ENCODE measurements around the gene GNA12. TPM values are rescaled to one million over a fixed set of nuclear protein-coding genes. Genes with fewer than 3 reads are reported as not detected.
A peak's percentile ranks its signal among the peaks of the same experiment; 100 is the strongest.

The GNA12 gene
- polyA plus RNA-seq, 1 donor (not counting 4 experiments of a cell fraction or from before 2014, with no cell fraction given), result 35.5 TPM

- Histone ChIP-seq H4K20me1 (ENCODE audit: control insufficient read depth, extremely low read depth, insufficient read depth, low read length) (no peaks in the 10 kb centered on the region), H3K4me2 (ENCODE audit: control insufficient read depth, extremely low read depth, insufficient read depth, low read depth, low read length) (peak overlapping the region; percentile 36), H3K36me3 (ENCODE audit: control insufficient read depth in 2 of 2, extremely low read depth in 1 of 2, insufficient read depth in 2 of 2, low read length in 2 of 2) (peaks cover 0 to 8% of the 10 kb centered on the region in 2 experiments), H3K9me3 (ENCODE audit: control insufficient read depth, low read depth, low read length) (no peaks in the 10 kb centered on the region), H3K9ac (ENCODE audit: control insufficient read depth, extremely low read depth, insufficient read depth, low read length) (no peak overlapping the region), H3K4me1 (ENCODE audit: control insufficient read depth, extremely low read depth, insufficient read depth, low read length) (peaks cover 10% of the 10 kb centered on the region), H2AFZ (ENCODE audit: control insufficient read depth, low read length) (no peak overlapping the region), H3K4me3 (ENCODE audit: control insufficient read depth in 2 of 3, extremely low read depth in 1 of 3, insufficient read depth in 2 of 3, low read depth in 1 of 3, low read length in 3 of 3) (no peak overlapping the region), H3K79me2 (ENCODE audit: control insufficient read depth, insufficient read depth, low read length) (peaks cover 23% of the 10 kb centered on the region), H3K9me1 (ENCODE audit: control insufficient read depth, extremely low read depth, insufficient read depth, low read length) (peaks cover 3% of the 10 kb centered on the region), H3K27ac (ENCODE audit: control insufficient read depth, insufficient read depth, low read length) (no peak overlapping the region), H3K27me3 (ENCODE audit: control insufficient read depth, extremely low read depth, insufficient read depth, low read length) (no peaks in the 10 kb centered on the region)
- dilution Hi-C loops (cut with MboI; ENCODE audit: extremely low pct_ligation_motif_present, low sequenced_read_pairs), result no loop called here
- DNase-seq (ENCODE audit: low read depth, low spot score), result no peak
- FAIRE-seq, result no peak
- TF ChIP-seq CTCF (optimal IDR thresholded peaks at IDR 0.05 in 1 of 3, IDR thresholded peaks at IDR 0.05 in 1 of 3, conservative IDR thresholded peaks at IDR 0.05 in 1 of 3; ENCODE audit: extremely low read depth in 1 of 3, insufficient read depth in 2 of 3, low read length in 3 of 3) (no peak), EZH2 (IDR thresholded peaks at IDR 0.05; ENCODE audit: low read length) (no peak)
Observed at GRCh38 chr7:2785071-2785500, 59.0 kb downstream of the GNA12 start.

- H3K27me3 ChIP-seq (ENCODE audit: control insufficient read depth, extremely low read depth, insufficient read depth, low read length), result no peaks in the 10 kb centered on the region
- H3K4me2 ChIP-seq (ENCODE audit: control insufficient read depth, extremely low read depth, insufficient read depth, low read depth, low read length), result no peak overlapping the region
- H3K36me3 ChIP-seq (ENCODE audit: control insufficient read depth in 2 of 2, extremely low read depth in 1 of 2, insufficient read depth in 2 of 2, low read length in 2 of 2), result peaks cover 0 to 12% of the 10 kb centered on the region in 2 experiments
- H3K9me1 ChIP-seq (ENCODE audit: control insufficient read depth, extremely low read depth, insufficient read depth, low read length), result peaks cover 3% of the 10 kb centered on the region
- no peak for FAIRE-seq
- dilution Hi-C loops (cut with MboI; ENCODE audit: extremely low pct_ligation_motif_present, low sequenced_read_pairs), result no loop called here
- H3K4me3 ChIP-seq (ENCODE audit: control insufficient read depth in 2 of 3, extremely low read depth in 1 of 3, insufficient read depth in 2 of 3, low read depth in 1 of 3, low read length in 3 of 3), result no peak overlapping the region
- no peak overlapping the region for H3K27ac ChIP-seq (ENCODE audit: control insufficient read depth, insufficient read depth, low read length)
- peaks cover 10% of the 10 kb centered on the region for H3K4me1 ChIP-seq (ENCODE audit: control insufficient read depth, extremely low read depth, insufficient read depth, low read length)
- H2AFZ ChIP-seq (ENCODE audit: control insufficient read depth, low read length), result no peak overlapping the region
- no peaks in the 10 kb centered on the region for H3K9me3 ChIP-seq (ENCODE audit: control insufficient read depth, low read depth, low read length)
- H3K9ac ChIP-seq (ENCODE audit: control insufficient read depth, extremely low read depth, insufficient read depth, low read length), result no peak overlapping the region
- H4K20me1 ChIP-seq (ENCODE audit: control insufficient read depth, extremely low read depth, insufficient read depth, low read length), result no peaks in the 10 kb centered on the region
- peaks cover 18% of the 10 kb centered on the region for H3K79me2 ChIP-seq (ENCODE audit: control insufficient read depth, insufficient read depth, low read length)
- no peak for DNase-seq (ENCODE audit: low read depth, low spot score)
- no peak for TF ChIP-seq EZH2 (IDR thresholded peaks at IDR 0.05; ENCODE audit: low read length)
- TF ChIP-seq CTCF (optimal IDR thresholded peaks at IDR 0.05 in 1 of 3, IDR thresholded peaks at IDR 0.05 in 1 of 3, conservative IDR thresholded peaks at IDR 0.05 in 1 of 3; ENCODE audit: extremely low read depth in 1 of 3, insufficient read depth in 2 of 3, low read length in 3 of 3), result no peak
Observed at GRCh38 chr7:2782565-2782964, 61.5 kb downstream of the GNA12 start.

Measured in keratinocyte (primary cell).